ENCODE measurements around the gene TNS1. TPM values are rescaled to one million over a fixed set of nuclear protein-coding genes. Genes with fewer than 3 reads are reported as not detected.

Gene TNS1
- total and polyA plus RNA-seq, 2 donors = 191 to 576 TPM

DNA sequence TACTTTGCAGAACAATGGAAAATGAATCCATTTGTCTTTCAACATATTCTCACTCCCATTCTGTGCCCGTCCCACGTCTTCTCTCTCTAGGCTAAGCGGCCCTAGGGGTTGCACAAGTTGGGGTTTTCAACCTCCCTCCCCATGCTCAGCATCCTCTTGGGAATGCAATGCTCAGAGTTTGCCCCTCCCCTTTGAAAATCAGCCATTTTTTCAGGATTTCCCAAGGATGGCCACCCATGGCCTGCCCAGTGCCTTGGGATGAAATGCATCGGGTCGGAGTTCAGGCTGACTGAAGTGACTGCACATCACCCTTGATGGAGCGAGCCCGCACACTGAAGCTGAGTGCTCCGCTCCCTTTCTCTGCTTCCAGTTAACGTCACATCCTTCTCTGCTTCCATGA lies 87.9 kb downstream of the TNS1 start:
- no peak for DNase-seq (ENCODE audit: extremely low spot score)
- Histone ChIP-seq H3K4me1 (ENCODE audit: insufficient read depth) (no peaks in the 10 kb centered on the region), H3K4me3 (ENCODE audit: low read depth, low read length) (no peak overlapping the region), H3K36me3 (ENCODE audit: insufficient read depth) (no peaks in the 10 kb centered on the region), H3K27ac (ENCODE audit: low read depth) (no peak overlapping the region)
- 75% methylated on average over 9 of the region's 9 CpGs for WGBS

DNA sequence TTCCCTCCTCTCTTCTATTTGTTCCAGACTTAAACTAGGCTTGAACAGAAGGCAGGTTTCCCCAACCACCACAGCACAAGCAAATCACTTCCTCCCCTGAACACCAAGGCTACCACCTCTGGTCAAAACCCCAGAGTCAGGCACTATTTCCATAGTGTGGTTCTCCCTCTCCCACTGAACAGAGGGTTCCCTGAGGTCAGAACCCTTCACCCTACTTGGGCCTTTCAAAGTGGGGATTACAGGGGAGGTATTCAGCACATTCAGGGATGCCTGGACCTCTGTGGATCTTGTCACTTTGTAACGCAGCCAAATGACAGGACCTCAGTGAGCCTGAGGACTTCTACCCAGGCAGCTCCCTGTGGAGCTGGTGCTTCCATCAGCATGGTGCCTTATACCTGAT lies 88.7 kb downstream of the TNS1 start:
- DNase-seq (ENCODE audit: extremely low spot score) = no peak
- Histone ChIP-seq H3K4me3 (ENCODE audit: low read depth, low read length) (no peak overlapping the region), H3K4me1 (ENCODE audit: insufficient read depth) (no peaks in the 10 kb centered on the region), H3K36me3 (ENCODE audit: insufficient read depth) (no peaks in the 10 kb centered on the region), H3K27ac (ENCODE audit: low read depth) (no peak overlapping the region)
- 55% methylated on average over 1 of the region's 1 CpG for WGBS

DNA sequence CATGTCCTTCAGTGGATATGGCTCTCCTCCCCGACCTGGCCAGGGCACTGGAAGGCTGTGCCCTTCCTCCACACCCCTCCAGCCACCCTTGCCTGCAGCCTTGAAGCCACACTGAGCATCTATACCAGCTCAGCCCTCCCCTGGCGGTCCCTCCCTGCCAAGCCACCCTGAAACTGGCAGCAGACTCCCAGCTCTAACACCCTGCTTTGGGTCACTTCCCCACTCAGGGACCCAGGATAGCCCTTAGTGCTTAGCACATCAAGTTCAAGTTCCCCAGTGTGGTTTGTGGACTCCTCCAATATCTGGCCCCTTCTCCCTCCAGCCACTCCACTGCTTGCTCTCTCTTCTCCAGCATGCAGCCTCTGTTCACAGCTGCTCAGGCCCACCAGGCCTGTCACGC lies 89.4 kb downstream of the TNS1 start:
- Histone ChIP-seq H3K4me3 (ENCODE audit: low read depth, low read length) (no peak overlapping the region), H3K27ac (ENCODE audit: low read depth) (no peak overlapping the region), H3K4me1 (ENCODE audit: insufficient read depth) (no peaks in the 10 kb centered on the region), H3K36me3 (ENCODE audit: insufficient read depth) (no peaks in the 10 kb centered on the region)
- DNase-seq (ENCODE audit: extremely low spot score) = no peak
- 63% methylated on average over 3 of the region's 3 CpGs for WGBS

DNA sequence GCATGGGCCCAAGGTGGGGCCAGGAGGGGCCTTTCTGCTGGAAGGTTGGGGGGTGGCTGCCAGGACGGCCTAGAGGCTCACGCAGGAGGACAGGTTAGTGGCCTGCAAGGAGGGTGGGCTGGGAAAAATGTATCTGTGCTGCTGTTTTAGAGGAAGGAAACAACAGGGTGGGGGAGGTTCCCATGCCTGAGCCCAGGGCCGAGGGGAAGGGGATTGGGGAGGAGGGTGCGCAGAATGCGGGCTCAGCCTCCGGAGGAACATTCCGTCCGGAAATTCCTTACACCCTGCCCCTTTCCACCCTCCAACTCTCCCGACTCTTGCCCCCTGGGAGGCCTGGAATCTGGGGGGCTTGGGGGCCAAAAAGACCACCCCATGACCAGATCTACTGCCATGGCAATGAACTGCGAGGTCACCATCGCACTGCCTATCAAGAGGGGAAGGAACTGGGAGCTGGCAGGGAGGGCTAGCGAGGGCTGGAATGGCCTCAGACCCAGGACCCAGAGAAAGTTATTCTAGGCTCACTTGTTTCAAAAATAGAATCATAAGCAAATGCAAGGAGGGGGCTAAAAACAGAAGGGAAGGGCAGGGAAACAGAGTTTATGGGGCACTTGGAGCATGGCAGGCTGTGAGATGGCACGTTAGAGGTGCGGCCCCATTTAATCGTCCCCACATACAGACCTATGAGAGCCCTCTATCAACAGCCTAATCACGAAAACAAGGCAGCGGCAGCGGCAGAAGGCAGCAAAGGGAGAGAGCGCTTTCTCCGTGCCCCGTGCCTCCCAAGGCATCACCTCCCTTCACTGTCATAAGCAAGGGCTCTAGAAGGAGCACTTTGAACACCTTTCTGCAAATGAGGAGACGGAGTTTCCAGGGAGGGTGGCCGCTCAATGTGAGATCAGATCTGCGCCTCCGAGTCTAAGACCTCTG lies 90.4 kb downstream of the TNS1 start:
- 41% methylated on average over 25 of the region's 25 CpGs for WGBS
- peak overlapping the region; percentile 43 for H3K27ac ChIP-seq (ENCODE audit: low read depth)
- no peaks in the 10 kb centered on the region for H3K36me3 ChIP-seq (ENCODE audit: insufficient read depth)
- H3K4me3 ChIP-seq (ENCODE audit: low read depth, low read length) = no peak overlapping the region
- no peak for DNase-seq (ENCODE audit: extremely low spot score)
- no peaks in the 10 kb centered on the region for H3K4me1 ChIP-seq (ENCODE audit: insufficient read depth)

DNA sequence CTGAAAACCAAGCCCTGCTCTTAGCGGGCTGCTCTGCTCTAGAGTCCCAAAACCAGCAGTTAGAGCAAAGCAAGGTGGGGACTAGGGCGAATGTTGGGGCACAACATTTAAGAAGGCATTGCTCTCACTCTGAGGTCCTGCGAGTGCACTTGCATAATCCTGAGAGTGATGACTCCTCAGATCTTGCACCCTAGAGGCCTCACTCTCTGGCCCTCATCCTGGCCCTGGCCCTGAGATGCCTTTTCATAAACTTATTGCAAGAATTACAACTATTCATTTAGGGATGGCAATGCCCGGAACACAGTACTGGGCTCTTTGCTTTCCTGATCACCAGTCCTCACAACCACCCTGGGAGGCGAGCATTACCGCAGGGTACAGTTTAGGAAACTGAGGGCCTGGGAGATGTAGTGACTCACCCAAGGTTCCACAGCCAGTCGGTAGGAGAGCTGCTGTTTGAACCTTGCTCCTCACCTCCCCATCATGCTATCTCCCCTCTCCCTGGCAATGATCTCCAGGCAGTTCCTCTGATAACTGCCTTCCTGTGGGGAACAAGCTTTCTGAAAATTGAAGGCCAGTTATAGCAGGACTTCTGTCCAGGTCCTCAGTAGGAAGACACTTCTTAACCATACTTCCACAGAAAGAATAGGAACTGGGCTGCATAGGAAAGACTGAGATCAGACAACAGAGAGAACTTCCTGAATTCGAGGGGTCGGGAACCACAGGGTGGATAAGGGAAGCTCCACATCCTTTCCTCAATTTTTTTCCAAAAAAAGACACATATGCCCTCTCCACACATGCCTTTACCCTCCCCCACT lies 91.3 kb downstream of the TNS1 start:
- no peak overlapping the region for H3K4me3 ChIP-seq (ENCODE audit: low read depth, low read length)
- DNase-seq (ENCODE audit: extremely low spot score) = no peak
- H3K27ac ChIP-seq (ENCODE audit: low read depth) = peak overlapping the region; percentile 43
- no peaks in the 10 kb centered on the region for H3K36me3 ChIP-seq (ENCODE audit: insufficient read depth)
- WGBS = 52% methylated on average over 9 of the region's 9 CpGs
- no peaks in the 10 kb centered on the region for H3K4me1 ChIP-seq (ENCODE audit: insufficient read depth)

DNA sequence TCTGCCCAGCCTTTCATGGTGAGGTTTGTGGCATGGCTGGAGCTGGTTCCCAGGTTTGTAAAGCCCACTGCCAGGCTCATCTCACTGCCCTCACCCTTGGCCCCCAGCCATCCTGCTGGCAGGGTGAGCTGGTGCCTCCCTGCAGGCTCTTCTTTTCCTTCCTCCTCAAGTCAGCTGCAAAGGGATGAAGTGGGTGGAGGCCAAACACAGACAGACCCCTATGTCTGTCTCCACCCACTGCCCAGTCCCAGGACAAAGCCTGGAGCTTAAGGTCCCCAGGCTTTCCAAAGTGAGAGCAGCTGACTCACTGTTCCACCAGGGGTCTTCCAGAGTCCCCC lies 92.0 kb downstream of the TNS1 start:
- Histone ChIP-seq H3K36me3 (ENCODE audit: insufficient read depth) (no peaks in the 10 kb centered on the region), H3K4me1 (ENCODE audit: insufficient read depth) (no peaks in the 10 kb centered on the region), H3K4me3 (ENCODE audit: low read depth, low read length) (no peak overlapping the region), H3K27ac (ENCODE audit: low read depth) (peak overlapping the region; percentile 40)
- DNase-seq (ENCODE audit: extremely low spot score) = no peak

DNA sequence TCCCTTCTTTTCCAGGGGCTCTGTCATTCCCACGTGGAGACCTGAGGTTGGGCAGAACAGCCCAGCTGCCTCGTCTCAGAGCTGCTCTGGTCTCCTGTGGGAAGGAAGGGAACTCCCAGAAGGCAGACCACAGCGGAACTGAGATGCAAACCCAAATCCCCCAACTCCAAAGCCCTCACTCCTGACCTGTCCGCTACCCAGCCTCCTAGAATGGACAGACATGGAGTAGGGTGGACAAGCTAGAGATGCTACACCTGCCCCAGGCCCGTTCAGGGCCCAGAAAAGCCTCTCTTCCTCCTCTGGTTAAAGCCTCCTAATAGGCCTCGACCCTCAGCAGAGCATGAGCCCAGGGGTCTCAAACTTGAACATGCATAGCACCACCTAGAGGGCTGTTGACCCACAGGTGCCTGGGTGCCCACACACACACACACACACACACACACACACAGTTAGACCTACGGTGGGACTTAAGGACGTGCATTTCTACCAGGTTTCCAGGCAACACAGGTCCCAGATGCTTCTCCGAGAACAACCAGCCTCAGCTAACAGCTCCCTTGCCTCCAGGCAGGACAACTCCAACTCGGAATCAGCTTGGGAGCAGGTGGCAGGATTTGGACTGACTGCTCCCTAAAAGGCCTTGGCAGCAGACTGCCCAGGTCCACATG lies 93.5 kb downstream of the TNS1 start:
- peak overlapping the region; percentile 76 for H3K27ac ChIP-seq (ENCODE audit: low read depth)
- no peaks in the 10 kb centered on the region for H3K36me3 ChIP-seq (ENCODE audit: insufficient read depth)
- 50% methylated on average over 10 of the region's 10 CpGs for WGBS
- H3K4me3 ChIP-seq (ENCODE audit: low read depth, low read length) = no peak overlapping the region
- H3K4me1 ChIP-seq (ENCODE audit: insufficient read depth) = no peaks in the 10 kb centered on the region
- DNase-seq (ENCODE audit: extremely low spot score) = no peak

DNA sequence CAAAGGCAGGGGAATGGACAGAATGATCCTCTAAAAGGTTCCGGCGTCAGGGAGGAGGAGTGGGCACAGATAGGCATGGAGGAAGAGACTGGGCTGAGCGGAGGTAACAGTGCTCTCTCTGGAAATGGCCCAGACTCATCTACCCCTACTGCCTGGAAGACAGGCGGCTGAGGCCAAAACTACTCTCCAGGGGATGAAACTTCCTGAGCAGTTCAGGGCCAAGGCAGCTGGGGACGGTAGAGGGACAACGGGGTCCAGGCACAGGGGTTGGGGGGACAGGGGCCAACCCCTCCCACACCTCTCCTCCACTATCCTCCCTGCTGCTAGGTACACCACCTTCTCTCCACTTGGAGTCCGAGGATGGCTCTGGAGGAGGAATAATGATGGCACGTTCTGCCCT lies 94.3 kb downstream of the TNS1 start:
- H3K4me1 ChIP-seq (ENCODE audit: insufficient read depth) = no peaks in the 10 kb centered on the region
- no peak for DNase-seq (ENCODE audit: extremely low spot score)
- H3K27ac ChIP-seq (ENCODE audit: low read depth) = peak overlapping the region; percentile 18
- H3K36me3 ChIP-seq (ENCODE audit: insufficient read depth) = no peaks in the 10 kb centered on the region
- 45% methylated on average over 8 of the region's 8 CpGs for WGBS
- H3K4me3 ChIP-seq (ENCODE audit: low read depth, low read length) = no peak overlapping the region

DNA sequence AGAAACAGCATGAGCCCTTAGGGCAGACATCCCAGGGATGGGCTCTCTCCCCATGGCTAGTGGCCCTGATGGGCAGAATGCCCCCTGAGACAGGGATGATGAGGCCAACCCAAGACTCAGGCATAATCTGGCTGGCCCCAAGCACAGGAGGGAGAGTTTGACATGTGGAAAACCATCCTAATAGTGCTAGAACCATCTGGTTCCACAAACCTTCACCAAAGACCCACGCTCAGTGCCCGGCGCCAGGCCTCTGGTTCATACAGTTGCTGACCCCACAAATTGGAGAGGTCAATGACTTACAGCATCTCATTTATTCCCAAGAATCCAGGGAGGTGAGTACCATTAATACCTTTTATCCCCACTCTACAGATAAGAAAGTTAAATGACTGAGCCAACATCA lies 95.5 kb downstream of the TNS1 start:
- peak overlapping the region; percentile 32 for H3K27ac ChIP-seq (ENCODE audit: low read depth)
- no peak overlapping the region for H3K4me3 ChIP-seq (ENCODE audit: low read depth, low read length)
- DNase-seq (ENCODE audit: extremely low spot score) = no peak
- WGBS = 86% methylated on average over 3 of the region's 3 CpGs
- no peaks in the 10 kb centered on the region for H3K4me1 ChIP-seq (ENCODE audit: insufficient read depth)
- H3K36me3 ChIP-seq (ENCODE audit: insufficient read depth) = no peaks in the 10 kb centered on the region

DNA sequence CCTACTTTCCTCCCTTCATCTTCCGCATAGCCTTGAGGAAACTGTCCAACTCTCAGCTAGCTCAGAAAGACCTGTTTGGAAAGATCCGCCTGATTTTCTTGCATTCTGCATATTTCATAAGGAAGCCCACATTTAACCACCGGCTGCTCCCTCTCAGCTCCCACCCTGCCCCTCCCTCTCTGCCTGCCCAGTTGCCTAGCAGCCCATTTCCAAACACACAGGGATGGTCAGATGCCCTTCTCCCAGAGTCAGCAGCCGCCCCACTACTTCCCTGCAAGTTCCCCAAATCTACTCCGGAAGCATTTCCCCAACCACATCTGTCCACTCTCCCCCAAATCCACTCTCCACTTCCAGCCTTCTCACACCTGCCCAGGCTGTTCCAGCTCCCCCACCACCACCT lies 96.0 kb downstream of the TNS1 start:
- no peaks in the 10 kb centered on the region for H3K4me1 ChIP-seq (ENCODE audit: insufficient read depth)
- peak overlapping the region; percentile 32 for H3K27ac ChIP-seq (ENCODE audit: low read depth)
- H3K36me3 ChIP-seq (ENCODE audit: insufficient read depth) = no peaks in the 10 kb centered on the region
- no peak for DNase-seq (ENCODE audit: extremely low spot score)
- no peak overlapping the region for H3K4me3 ChIP-seq (ENCODE audit: low read depth, low read length)
- 22% methylated on average over 5 of the region's 5 CpGs for WGBS

DNA sequence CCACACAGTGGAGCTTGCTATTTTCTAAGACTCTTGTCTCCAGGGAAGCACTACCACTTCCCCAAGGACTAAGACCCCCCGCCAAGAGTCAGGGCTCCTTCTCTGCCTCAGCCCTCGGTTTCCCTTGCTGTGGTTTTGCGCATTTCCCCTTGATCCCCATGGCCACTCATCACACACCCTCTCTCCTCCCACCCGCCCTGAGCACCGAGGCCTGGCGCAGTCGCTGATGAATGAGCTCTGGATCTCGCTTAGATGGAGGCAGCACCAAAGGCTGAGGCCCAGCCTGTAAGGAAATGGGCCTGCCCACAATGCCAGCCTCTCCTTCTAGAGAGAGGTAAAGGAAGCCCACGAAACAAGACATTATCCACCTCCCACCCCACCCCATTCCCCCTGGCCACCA lies 96.9 kb downstream of the TNS1 start:
- Histone ChIP-seq H3K36me3 (ENCODE audit: insufficient read depth) (no peaks in the 10 kb centered on the region), H3K27ac (ENCODE audit: low read depth) (peak overlapping the region; percentile 77), H3K4me3 (ENCODE audit: low read depth, low read length) (no peak overlapping the region), H3K4me1 (ENCODE audit: insufficient read depth) (no peaks in the 10 kb centered on the region)
- 51% methylated on average over 9 of the region's 9 CpGs for WGBS
- DNase-seq (ENCODE audit: extremely low spot score) = no peak

DNA sequence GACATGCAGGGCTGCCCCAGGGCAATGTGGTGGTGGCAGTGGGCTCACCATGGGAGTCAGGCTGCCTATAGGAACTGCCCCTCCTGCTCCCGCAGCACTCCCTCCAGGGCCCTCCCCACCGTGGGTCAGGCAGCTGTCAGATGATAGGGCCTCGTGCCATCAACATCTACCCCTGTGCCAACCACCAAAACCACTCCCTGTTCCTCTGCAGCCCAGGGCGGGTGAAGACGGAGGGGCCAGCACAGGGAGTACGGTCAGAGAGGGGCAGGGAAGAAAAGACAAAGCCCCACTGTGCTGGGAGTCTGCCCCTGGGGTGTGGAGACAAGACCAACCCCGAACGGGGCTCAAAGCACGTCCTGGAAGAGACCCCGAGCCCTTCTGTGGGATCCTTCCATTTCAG lies 97.4 kb downstream of the TNS1 start:
- DNase-seq (ENCODE audit: extremely low spot score) = no peak
- Histone ChIP-seq H3K27ac (ENCODE audit: low read depth) (peak overlapping the region; percentile 77), H3K4me3 (ENCODE audit: low read depth, low read length) (no peak overlapping the region), H3K36me3 (ENCODE audit: insufficient read depth) (no peaks in the 10 kb centered on the region), H3K4me1 (ENCODE audit: insufficient read depth) (no peaks in the 10 kb centered on the region)
- WGBS = 45% methylated on average over 10 of the region's 10 CpGs

DNA sequence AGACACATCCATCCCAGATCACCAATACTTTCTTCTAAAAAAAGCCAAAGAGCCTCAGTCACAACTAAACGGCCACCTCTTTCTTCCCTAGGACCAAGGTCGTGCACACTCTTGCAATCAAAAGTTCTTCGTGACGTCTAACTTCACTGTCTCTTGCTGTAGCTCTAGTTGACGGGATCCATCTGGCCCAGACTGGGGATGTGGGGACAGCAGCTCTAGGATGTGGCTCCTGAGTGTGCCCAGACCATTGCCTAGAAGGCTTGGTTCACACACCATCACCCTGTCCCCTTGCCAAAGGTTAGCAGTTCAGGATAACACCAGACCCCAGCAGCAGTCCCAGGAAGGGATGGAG lies 98.2 kb downstream of the TNS1 start:
- H3K4me3 ChIP-seq (ENCODE audit: low read depth, low read length) = no peak overlapping the region
- H3K27ac ChIP-seq (ENCODE audit: low read depth) = peak overlapping the region; percentile 78
- H3K4me1 ChIP-seq (ENCODE audit: insufficient read depth) = no peaks in the 10 kb centered on the region
- 36% methylated on average over 5 of the region's 5 CpGs for WGBS
- DNase-seq (ENCODE audit: extremely low spot score) = no peak
- no peaks in the 10 kb centered on the region for H3K36me3 ChIP-seq (ENCODE audit: insufficient read depth)

Measured in urinary bladder (tissue), 4 donors.